ENCODE measurements around the gene KLHDC3. TPM values are rescaled to one million over a fixed set of nuclear protein-coding genes. Genes with fewer than 3 reads are reported as not detected.

Gene KLHDC3
- total and polyA plus RNA-seq, 10 of the 15 experiments (the other 5 are each of a cell fraction or from before 2014, with no cell fraction given), result 2.4 to 102 (median 55.4) TPM

DNA sequence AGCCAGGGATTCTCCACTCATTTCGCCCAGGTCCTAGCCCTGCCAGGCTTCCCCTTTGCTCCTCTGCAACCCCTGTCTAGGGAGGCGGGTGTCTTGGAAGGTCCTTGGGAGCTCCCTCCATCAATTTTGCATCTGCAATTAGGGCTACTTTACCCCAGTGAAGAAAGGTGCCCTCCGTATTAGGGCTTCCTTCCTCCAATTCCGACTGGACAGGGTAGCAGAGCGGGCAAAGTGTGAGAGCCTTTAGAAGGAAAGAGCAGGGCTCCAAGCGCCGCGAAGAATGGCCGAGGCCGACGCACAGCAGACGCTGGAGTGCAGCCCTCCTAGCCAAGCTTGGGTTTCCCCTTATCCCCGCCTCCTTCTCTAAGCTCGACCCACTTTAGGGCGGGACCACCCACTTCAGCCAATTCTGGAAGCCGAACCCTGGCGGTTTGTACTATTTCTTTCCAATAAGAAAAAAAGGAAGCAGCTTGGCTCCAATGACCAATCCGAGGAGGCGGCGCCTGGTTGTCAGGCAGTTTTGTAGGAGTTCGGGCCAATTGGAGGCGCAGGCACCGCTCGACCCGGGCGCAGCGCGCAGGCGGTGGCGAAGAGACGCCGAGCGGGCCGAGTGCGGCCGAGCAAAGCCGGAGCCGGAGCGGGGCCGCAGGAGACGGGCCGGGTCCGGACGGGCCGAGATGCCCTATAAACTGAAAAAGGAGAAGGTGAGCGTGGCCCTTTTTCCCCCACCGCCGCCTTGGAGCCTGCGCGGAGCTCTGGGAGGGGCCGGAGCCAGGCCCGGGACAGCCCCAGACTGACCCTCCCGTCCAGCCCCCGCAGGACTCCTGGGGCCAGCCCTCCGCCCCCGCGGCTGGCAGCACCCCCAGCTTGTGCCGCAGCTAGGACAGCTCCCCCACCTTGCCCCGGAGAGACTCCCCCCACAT lies 29.8 kb upstream of the KLHDC3 start, which contains the start of gene PPP2R5D (continued):
- TF ChIP-seq, protein P1, sequence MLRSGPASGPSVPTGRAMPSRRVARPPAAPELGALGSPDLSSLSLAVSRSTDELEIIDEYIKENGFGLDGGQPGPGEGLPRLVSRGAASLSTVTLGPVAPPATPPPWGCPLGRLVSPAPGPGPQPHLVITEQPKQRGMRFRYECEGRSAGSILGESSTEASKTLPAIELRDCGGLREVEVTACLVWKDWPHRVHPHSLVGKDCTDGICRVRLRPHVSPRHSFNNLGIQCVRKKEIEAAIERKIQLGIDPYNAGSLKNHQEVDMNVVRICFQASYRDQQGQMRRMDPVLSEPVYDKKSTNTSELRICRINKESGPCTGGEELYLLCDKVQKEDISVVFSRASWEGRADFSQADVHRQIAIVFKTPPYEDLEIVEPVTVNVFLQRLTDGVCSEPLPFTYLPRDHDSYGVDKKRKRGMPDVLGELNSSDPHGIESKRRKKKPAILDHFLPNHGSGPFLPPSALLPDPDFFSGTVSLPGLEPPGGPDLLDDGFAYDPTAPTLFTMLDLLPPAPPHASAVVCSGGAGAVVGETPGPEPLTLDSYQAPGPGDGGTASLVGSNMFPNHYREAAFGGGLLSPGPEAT (IDR thresholded peaks at IDR 0.05; ENCODE audit: low read depth), result 0 out of 2 replicates have a peak, but pooled peaks have one; percentile 41
- TF ChIP-seq NBN (IDR thresholded peaks at IDR 0.05), result peak; percentile 46; the same call in 1 of the 2 replicates
- peak; percentile 32; the same call in 1 of the 2 replicates for TF ChIP-seq TCF12 (IDR thresholded peaks at IDR 0.05; ENCODE audit: low read depth, low read length)
- TF ChIP-seq, protein P2, sequence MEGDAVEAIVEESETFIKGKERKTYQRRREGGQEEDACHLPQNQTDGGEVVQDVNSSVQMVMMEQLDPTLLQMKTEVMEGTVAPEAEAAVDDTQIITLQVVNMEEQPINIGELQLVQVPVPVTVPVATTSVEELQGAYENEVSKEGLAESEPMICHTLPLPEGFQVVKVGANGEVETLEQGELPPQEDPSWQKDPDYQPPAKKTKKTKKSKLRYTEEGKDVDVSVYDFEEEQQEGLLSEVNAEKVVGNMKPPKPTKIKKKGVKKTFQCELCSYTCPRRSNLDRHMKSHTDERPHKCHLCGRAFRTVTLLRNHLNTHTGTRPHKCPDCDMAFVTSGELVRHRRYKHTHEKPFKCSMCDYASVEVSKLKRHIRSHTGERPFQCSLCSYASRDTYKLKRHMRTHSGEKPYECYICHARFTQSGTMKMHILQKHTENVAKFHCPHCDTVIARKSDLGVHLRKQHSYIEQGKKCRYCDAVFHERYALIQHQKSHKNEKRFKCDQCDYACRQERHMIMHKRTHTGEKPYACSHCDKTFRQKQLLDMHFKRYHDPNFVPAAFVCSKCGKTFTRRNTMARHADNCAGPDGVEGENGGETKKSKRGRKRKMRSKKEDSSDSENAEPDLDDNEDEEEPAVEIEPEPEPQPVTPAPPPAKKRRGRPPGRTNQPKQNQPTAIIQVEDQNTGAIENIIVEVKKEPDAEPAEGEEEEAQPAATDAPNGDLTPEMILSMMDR (IDR thresholded peaks at IDR 0.05 in 2 of 3, conservative IDR thresholded peaks at IDR 0.05 in 1 of 3; ENCODE audit: control insufficient read depth in 2 of 3, extremely low read depth in 1 of 3, insufficient read depth in 1 of 3, low read depth in 3 of 3, low read length in 3 of 3), result no peak

DNA sequence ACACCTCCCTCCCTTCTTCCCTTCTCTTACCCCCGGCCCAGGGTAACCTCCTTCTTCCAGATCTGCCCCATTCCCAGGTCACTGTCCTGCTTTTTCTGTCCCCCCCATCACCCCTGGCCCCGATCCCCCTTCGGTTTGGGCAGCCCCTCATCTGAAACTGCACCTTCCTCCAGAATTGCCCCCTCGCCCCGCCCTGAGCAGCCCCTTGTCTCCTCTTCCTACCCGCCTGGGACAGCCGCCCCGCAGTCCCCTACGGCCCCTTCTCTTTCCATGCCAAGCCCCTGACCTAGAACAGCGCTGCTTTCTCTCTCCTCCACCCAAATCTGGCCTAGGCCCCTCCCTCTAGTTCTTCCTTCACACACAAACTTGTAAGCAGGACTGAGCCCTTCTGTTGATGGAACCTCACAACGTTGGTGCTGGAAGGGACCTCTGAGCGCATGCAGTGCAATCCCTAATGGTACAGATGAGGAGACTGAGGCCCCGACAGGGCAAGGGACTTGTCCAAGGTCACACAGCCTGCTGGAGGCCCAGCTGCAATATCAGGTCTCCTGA lies 29.0 kb upstream of the KLHDC3 start:
- FAIRE-seq (peak; percentile 44), ATAC-seq (peak; percentile 11), DNase-seq (ENCODE audit: low read depth, low spot score) (no peak)
- in situ Hi-C loops (cut with MboI), result no loop called here
- RAD21 ChIA-PET (ENCODE audit: unreplicated experiment), result interaction anchor here (1.1 to 2.2 kb wide), 3 partner anchors 31 to 84 kb away, joined by 6 to 31 read pairs (median 9); partner anchors contain the start of gene CNPY3
- TSS peak; percentile 51 for BruUV-seq (replicated peaks)
- peaks cover 17% of the 10 kb centered on the region for H3K4me1 ChIP-seq (ENCODE audit: control insufficient read depth, insufficient read depth, low read length)
- peaks cover 14% of the 10 kb centered on the region for H3K79me2 ChIP-seq (ENCODE audit: control insufficient read depth, insufficient read depth, low read length)
- H3K36me3 ChIP-seq (ENCODE audit: control insufficient read depth in 2 of 2, insufficient read depth in 2 of 2, low read length in 1 of 2), result peaks cover 2 to 6% of the 10 kb centered on the region in 2 experiments; a peak in 2 of 4 replicates
- intact Hi-C loops (cut with micrococcal nuclease; ENCODE audit: unreplicated experiment), result loop anchor here (2.0 kb wide), 1 partner anchor 54 kb away; no protein-coding TSS in a partner anchor
- peak overlapping the region; percentile 79 for H3K27ac ChIP-seq (ENCODE audit: control insufficient read depth, insufficient read depth)
- POLR2A ChIA-PET, result interaction anchor here (0.7 to 2.5 kb wide), 12 partner anchors 10 to 94 kb away, joined by 3 to 32 read pairs (median 6); partner anchors contain the start of genes CNPY3, KLC4, KLHDC3 and MEA1
- CTCF ChIA-PET, result interaction anchor here (0.6 to 1.9 kb wide), 4 partner anchors 20 to 130 kb away, joined by 3 to 14 read pairs (median 5); no protein-coding TSS in a partner anchor
- WGBS (ENCODE audit: insufficient coverage, insufficient replicate concordance, low lambda C conversion rate, missing lambda C conversion rate), result 9% methylated on average over 8 of the region's 13 CpGs
- peak overlapping the region; percentile 82 for H2AFZ ChIP-seq (ENCODE audit: control insufficient read depth, low read depth, low read length)
- H3K4me2 ChIP-seq (ENCODE audit: control insufficient read depth, insufficient read depth), result peak overlapping the region; percentile 100
- peak overlapping the region; percentile 98 for H3K4me3 ChIP-seq
- no peaks in the 10 kb centered on the region for H4K20me1 ChIP-seq (ENCODE audit: control insufficient read depth, insufficient read depth)
- SMC1A ChIA-PET (ENCODE audit: uncharacterized antibody, unreplicated experiment), result interaction anchor here (0.7 to 1.9 kb wide), 8 partner anchors 7 to 644 kb away, joined by 3 to 12 read pairs (median 4); partner anchors contain the start of genes CNPY3 and GTPBP2
- H3K9me3 ChIP-seq (replicated peaks; ENCODE audit: control insufficient read depth, insufficient read depth, low read length), result no peaks in the 10 kb centered on the region
- TF ChIP-seq NR2C1 (IDR thresholded peaks at IDR 0.05) (no peak), PAX5 (IDR thresholded peaks at IDR 0.05; ENCODE audit: borderline replicate concordance, low read depth, low read length) (no peak), RUNX3 (IDR thresholded peaks at IDR 0.05; ENCODE audit: low read length) (no peak)
- no peaks in the 10 kb centered on the region for H3K27me3 ChIP-seq (replicated peaks in 1 of 2; ENCODE audit: control insufficient read depth in 2 of 2, insufficient read depth in 2 of 2, low read length in 1 of 2)
- H3K9ac ChIP-seq (ENCODE audit: control insufficient read depth, insufficient read depth, low read length), result peak overlapping the region; percentile 84

All from GM12878 (cell line).